Measurements from ENCODE around the gene RPL32.

Gene RPL32

DNA sequence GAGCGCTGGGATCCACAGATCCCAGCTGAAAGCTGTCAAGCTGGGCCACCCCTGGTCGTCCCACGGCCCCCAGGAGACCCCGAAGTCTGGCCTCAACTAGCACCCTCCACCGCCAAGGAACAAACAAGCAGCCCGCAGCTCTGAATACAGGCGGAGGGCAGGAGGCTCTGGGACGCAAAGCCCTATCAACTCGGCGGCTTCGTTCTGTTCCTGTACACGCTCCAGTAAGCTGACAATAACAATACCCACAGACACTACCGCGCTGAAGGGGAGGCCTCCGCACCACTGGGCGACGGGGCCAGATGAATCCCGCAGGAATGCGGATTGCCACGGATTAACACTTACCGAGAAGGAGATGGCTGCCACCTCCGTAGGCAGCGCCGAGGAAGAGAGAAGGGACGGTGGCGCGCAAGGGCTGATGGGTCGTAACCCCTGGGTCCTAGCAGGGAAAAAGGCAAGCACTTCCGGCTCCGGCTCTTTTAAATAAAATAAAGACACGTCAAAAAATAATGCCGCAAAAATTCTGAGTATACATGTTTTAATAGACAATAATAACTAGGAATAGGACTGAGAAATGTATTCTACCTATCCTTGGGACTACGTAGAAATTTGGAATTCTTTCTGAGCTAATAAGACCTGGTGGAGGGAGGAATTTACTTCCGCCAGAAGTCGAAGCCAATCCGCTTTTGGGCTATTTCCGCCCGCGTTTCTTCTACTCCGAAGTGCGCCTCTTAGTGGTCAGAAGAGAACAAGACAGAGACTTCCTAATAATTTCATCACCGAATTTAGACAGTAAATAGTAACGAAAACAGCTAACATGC lies at the start of gene RPL32 (continued):
- TF ChIP-seq, protein P1, sequence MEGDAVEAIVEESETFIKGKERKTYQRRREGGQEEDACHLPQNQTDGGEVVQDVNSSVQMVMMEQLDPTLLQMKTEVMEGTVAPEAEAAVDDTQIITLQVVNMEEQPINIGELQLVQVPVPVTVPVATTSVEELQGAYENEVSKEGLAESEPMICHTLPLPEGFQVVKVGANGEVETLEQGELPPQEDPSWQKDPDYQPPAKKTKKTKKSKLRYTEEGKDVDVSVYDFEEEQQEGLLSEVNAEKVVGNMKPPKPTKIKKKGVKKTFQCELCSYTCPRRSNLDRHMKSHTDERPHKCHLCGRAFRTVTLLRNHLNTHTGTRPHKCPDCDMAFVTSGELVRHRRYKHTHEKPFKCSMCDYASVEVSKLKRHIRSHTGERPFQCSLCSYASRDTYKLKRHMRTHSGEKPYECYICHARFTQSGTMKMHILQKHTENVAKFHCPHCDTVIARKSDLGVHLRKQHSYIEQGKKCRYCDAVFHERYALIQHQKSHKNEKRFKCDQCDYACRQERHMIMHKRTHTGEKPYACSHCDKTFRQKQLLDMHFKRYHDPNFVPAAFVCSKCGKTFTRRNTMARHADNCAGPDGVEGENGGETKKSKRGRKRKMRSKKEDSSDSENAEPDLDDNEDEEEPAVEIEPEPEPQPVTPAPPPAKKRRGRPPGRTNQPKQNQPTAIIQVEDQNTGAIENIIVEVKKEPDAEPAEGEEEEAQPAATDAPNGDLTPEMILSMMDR (tag by site-specific recombination; IDR thresholded peaks at IDR 0.05) = peak; percentile 56; the same call in 1 of the 2 replicates
- TF ChIP-seq KLF7 (tag by site-specific recombination; IDR thresholded peaks at IDR 0.05; ENCODE audit: borderline replicate concordance) (peak; percentile 39; the same call in 1 of the 2 replicates), ZNF239 (tag by site-specific recombination; IDR thresholded peaks at IDR 0.05) (peak; percentile 8; the same call in 1 of the 2 replicates), ZNF221 (tag by site-specific recombination; IDR thresholded peaks at IDR 0.05; ENCODE audit: borderline replicate concordance) (no peak), GFI1B (tag by site-specific recombination; IDR thresholded peaks at IDR 0.05) (0 out of 2 replicates have a peak, but pooled peaks have one; percentile 23), ZNF2 (tag by site-specific recombination; IDR thresholded peaks at IDR 0.05) (peak; percentile 72), REPIN1 (tag by site-specific recombination; IDR thresholded peaks at IDR 0.05; ENCODE audit: low read depth) (0 out of 2 replicates have a peak, but pooled peaks have one; percentile 43), ZXDB (tag by site-specific recombination; IDR thresholded peaks at IDR 0.05) (peak; percentile 94), KLF8 (tag by site-specific recombination; IDR thresholded peaks at IDR 0.05) (peak; percentile 91), ZNF664 (tag by site-specific recombination; IDR thresholded peaks at IDR 0.05) (0 out of 2 replicates have a peak, but pooled peaks have one; percentile 53), ZNF366 (tag by site-specific recombination; conservative IDR thresholded peaks at IDR 0.05) (peak; percentile 46; the same call in 1 of the 2 replicates), ZNF571 (tag by site-specific recombination; IDR thresholded peaks at IDR 0.05) (no peak), ZNF501 (tag by site-specific recombination; IDR thresholded peaks at IDR 0.05) (peak; percentile 90)
- TF ChIP-seq, protein P2, sequence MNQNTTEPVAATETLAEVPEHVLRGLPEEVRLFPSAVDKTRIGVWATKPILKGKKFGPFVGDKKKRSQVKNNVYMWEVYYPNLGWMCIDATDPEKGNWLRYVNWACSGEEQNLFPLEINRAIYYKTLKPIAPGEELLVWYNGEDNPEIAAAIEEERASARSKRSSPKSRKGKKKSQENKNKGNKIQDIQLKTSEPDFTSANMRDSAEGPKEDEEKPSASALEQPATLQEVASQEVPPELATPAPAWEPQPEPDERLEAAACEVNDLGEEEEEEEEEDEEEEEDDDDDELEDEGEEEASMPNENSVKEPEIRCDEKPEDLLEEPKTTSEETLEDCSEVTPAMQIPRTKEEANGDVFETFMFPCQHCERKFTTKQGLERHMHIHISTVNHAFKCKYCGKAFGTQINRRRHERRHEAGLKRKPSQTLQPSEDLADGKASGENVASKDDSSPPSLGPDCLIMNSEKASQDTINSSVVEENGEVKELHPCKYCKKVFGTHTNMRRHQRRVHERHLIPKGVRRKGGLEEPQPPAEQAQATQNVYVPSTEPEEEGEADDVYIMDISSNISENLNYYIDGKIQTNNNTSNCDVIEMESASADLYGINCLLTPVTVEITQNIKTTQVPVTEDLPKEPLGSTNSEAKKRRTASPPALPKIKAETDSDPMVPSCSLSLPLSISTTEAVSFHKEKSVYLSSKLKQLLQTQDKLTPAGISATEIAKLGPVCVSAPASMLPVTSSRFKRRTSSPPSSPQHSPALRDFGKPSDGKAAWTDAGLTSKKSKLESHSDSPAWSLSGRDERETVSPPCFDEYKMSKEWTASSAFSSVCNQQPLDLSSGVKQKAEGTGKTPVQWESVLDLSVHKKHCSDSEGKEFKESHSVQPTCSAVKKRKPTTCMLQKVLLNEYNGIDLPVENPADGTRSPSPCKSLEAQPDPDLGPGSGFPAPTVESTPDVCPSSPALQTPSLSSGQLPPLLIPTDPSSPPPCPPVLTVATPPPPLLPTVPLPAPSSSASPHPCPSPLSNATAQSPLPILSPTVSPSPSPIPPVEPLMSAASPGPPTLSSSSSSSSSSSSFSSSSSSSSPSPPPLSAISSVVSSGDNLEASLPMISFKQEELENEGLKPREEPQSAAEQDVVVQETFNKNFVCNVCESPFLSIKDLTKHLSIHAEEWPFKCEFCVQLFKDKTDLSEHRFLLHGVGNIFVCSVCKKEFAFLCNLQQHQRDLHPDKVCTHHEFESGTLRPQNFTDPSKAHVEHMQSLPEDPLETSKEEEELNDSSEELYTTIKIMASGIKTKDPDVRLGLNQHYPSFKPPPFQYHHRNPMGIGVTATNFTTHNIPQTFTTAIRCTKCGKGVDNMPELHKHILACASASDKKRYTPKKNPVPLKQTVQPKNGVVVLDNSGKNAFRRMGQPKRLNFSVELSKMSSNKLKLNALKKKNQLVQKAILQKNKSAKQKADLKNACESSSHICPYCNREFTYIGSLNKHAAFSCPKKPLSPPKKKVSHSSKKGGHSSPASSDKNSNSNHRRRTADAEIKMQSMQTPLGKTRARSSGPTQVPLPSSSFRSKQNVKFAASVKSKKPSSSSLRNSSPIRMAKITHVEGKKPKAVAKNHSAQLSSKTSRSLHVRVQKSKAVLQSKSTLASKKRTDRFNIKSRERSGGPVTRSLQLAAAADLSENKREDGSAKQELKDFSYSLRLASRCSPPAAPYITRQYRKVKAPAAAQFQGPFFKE (tag by site-specific recombination; IDR thresholded peaks at IDR 0.05; ENCODE audit: borderline replicate concordance) = peak; percentile 89; the same call in 1 of the 2 replicates
- TF ChIP-seq, protein P3, sequence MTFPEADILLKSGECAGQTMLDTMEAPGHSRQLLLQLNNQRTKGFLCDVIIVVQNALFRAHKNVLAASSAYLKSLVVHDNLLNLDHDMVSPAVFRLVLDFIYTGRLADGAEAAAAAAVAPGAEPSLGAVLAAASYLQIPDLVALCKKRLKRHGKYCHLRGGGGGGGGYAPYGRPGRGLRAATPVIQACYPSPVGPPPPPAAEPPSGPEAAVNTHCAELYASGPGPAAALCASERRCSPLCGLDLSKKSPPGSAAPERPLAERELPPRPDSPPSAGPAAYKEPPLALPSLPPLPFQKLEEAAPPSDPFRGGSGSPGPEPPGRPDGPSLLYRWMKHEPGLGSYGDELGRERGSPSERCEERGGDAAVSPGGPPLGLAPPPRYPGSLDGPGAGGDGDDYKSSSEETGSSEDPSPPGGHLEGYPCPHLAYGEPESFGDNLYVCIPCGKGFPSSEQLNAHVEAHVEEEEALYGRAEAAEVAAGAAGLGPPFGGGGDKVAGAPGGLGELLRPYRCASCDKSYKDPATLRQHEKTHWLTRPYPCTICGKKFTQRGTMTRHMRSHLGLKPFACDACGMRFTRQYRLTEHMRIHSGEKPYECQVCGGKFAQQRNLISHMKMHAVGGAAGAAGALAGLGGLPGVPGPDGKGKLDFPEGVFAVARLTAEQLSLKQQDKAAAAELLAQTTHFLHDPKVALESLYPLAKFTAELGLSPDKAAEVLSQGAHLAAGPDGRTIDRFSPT (tag by site-specific recombination; IDR thresholded peaks at IDR 0.05) = no peak
- TF ChIP-seq, protein P4, sequence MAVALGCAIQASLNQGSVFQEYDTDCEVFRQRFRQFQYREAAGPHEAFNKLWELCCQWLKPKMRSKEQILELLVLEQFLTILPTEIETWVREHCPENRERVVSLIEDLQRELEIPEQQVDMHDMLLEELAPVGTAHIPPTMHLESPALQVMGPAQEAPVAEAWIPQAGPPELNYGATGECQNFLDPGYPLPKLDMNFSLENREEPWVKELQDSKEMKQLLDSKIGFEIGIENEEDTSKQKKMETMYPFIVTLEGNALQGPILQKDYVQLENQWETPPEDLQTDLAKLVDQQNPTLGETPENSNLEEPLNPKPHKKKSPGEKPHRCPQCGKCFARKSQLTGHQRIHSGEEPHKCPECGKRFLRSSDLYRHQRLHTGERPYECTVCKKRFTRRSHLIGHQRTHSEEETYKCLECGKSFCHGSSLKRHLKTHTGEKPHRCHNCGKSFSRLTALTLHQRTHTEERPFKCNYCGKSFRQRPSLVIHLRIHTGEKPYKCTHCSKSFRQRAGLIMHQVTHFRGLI (tag by site-specific recombination; IDR thresholded peaks at IDR 0.05) = 0 out of 2 replicates have a peak, but pooled peaks have one; percentile 28
